ENCODE measurements around the gene ATG2B. TPM values are rescaled to one million over a fixed set of nuclear protein-coding genes. Genes with fewer than 3 reads are reported as not detected.
"Not testable (repeated sequence)": the region's sequence is repeated elsewhere in the genome, so short reads cannot be mapped to it uniquely, and the experiment has no call there.

The ATG2B gene
- total RNA-seq, 1 donor from 2014 or later = 19.9 TPM

DNA sequence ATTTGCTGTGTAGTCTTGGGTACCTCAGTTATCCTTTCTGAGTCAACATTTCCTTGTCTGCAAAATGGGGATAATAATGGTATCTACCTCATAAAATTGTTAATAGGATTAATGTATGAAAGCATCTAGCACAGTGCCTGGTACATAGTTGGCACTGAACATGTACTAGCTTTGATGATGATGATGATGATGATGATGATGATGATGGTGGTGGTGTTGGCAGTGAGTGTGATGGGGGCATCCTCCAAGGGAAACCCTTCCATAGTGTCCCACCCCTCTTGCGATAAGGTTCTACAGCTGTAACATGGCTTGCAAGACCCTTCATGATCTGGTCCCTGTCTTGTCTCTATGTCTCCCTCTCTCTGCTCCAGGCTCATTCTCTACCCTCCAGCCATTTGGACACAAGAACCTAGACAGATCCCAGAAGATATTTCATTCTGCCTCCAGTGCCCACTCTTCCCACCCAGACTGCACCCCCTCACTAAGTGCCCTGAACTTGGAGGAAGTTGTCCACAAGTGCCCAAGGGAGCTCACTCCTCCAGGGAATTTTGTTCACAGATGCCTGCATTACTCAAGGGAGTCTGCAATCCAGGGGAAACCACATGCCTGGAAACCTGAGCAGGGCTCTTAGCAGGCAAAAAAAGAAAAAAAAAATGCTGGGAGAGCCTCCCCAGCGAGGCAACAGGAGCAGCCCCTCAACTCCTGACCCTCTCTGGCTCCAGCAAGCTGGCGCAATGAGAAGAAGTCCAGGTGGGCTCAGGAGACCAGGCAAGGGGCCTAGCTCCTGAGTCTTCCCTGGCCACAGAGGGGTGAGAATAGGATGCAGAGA lies 117.2 kb downstream of the ATG2B start:
- Mint-ChIP-seq H3K27ac (no peak overlapping the region), H3K27me3 (peaks cover 15% of the 10 kb centered on the region), H3K36me3 (peaks cover 3% of the 10 kb centered on the region), H3K4me3 (no peak overlapping the region), H3K4me1 (ENCODE audit: unreplicated experiment) (no peaks in the 10 kb centered on the region), H3K9me3 (peaks cover 4% of the 10 kb centered on the region)
- no peak for DNase-seq (ENCODE audit: extremely low spot score, unreplicated experiment)
- TF ChIP-seq, protein P1, sequence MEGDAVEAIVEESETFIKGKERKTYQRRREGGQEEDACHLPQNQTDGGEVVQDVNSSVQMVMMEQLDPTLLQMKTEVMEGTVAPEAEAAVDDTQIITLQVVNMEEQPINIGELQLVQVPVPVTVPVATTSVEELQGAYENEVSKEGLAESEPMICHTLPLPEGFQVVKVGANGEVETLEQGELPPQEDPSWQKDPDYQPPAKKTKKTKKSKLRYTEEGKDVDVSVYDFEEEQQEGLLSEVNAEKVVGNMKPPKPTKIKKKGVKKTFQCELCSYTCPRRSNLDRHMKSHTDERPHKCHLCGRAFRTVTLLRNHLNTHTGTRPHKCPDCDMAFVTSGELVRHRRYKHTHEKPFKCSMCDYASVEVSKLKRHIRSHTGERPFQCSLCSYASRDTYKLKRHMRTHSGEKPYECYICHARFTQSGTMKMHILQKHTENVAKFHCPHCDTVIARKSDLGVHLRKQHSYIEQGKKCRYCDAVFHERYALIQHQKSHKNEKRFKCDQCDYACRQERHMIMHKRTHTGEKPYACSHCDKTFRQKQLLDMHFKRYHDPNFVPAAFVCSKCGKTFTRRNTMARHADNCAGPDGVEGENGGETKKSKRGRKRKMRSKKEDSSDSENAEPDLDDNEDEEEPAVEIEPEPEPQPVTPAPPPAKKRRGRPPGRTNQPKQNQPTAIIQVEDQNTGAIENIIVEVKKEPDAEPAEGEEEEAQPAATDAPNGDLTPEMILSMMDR (conservative IDR thresholded peaks at IDR 0.05) = no peak

DNA sequence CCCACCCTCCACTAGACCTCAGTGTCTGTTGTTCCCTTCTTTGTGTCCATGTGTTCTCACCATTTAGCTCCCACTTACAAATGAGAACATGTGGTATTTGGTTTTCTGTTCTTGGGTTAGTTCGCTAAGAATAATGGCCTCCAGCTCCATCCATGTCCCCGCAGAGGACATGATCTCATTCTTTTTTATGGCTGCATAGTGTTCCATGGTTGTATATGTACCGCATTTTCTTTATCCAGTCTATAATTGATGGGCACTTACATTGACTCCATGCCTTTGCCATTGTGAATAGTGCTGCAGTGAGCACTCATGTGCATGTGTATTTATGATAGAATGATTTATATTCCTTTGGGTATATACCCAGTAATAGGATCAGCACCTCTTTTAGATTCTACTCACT lies 118.1 kb downstream of the ATG2B start:
- DNase-seq (ENCODE audit: extremely low spot score, unreplicated experiment); H3K27ac Mint-ChIP-seq; H3K4me1 Mint-ChIP-seq (ENCODE audit: unreplicated experiment); H3K4me3 Mint-ChIP-seq; H3K36me3 Mint-ChIP-seq; H3K9me3 Mint-ChIP-seq: not testable (repeated sequence)
- peaks cover 11% of the 10 kb centered on the region for H3K27me3 Mint-ChIP-seq

DNA sequence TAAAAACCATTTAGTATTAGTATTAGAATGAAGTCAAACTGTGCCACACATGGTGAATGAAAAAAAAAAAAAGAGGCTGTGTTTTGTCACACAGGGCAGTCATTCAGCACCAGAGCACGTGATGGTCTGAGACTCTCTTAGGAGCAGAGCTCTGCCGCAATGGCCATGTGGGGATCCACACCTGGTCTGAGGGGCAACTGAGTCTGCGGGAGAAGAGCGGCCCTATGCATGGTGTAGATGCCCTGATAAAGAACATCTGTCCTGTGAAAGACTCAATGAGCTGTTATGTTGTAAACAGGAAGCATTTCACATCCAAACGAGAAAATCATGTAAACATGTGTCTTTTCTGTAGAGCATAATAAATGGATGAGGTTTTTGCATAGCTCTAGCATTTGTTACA lies 119.4 kb downstream of the ATG2B start:
- Mint-ChIP-seq H3K9me3 (peaks cover 4% of the 10 kb centered on the region), H3K27me3 (peaks cover 8% of the 10 kb centered on the region), H3K36me3 (peaks cover 3% of the 10 kb centered on the region), H3K4me1 (ENCODE audit: unreplicated experiment) (no peaks in the 10 kb centered on the region), H3K4me3 (no peak overlapping the region), H3K27ac (no peak overlapping the region)
- TF ChIP-seq, protein P1 (conservative IDR thresholded peaks at IDR 0.05) = no peak
- no peak for DNase-seq (ENCODE audit: extremely low spot score, unreplicated experiment)

DNA sequence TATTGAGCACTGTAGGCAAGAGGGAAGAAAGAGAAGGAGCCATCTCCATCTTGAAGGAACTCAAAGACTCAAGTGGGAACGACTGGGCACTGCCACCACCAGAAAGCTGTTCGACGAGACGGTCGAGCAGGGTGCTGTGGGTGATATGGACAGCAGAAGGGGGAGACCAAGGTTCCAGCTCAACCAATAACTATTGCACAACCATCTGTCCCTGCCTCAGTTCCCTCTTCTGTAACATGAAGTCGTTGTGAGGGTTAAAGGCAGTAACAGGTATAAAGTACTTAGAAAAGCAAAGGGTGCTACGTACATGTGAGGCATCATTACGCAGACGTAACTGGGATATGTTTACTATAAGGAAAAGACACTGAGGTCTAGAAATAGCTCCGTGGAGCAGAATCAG lies 121.0 kb downstream of the ATG2B start:
- Mint-ChIP-seq H3K27me3 (peaks cover 6% of the 10 kb centered on the region), H3K4me3 (no peak overlapping the region), H3K4me1 (ENCODE audit: unreplicated experiment) (no peaks in the 10 kb centered on the region), H3K36me3 (peaks cover 3% of the 10 kb centered on the region), H3K27ac (no peak overlapping the region), H3K9me3 (peaks cover 4% of the 10 kb centered on the region)
- no peak for DNase-seq (ENCODE audit: extremely low spot score, unreplicated experiment)
- TF ChIP-seq, protein P1 (conservative IDR thresholded peaks at IDR 0.05) = no peak

DNA sequence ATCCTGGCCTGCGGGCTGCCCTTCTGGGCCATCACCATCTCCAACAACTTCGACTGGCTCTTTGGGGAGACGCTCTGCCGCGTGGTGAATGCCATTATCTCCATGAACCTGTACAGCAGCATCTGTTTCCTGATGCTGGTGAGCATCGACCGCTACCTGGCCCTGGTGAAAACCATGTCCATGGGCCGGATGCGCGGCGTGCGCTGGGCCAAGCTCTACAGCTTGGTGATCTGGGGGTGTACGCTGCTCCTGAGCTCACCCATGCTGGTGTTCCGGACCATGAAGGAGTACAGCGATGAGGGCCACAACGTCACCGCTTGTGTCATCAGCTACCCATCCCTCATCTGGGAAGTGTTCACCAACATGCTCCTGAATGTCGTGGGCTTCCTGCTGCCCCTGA lies 122.5 kb downstream of the ATG2B start:
- Mint-ChIP-seq H3K4me1 (ENCODE audit: unreplicated experiment) (no peaks in the 10 kb centered on the region), H3K27me3 (no peaks in the 10 kb centered on the region)
- TF ChIP-seq, protein P1 (conservative IDR thresholded peaks at IDR 0.05) = no peak

DNA sequence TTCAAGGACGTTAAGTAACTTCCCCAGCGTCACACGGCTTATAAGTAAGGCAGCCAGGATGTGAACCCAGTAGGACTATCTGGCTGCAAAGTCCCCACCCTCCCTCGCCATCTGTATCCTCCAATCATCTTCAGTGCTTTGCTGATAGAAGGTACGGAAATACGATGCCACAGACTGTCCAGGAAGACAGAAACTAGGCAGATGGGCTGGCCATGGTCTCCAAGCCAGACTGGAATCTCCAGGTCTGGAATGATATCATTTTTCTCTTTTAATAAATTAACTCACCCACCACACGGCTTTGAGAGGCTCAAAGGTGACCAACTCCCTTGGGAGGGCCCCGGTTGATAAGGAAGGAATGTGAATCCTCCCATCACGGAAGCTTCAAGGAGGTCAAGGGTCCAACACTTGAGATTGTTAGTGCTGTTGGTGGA lies 123.4 kb downstream of the ATG2B start:
- no peak for DNase-seq (ENCODE audit: extremely low spot score, unreplicated experiment)
- no peaks in the 10 kb centered on the region for H3K4me1 Mint-ChIP-seq (ENCODE audit: unreplicated experiment)
- no peak overlapping the region for H3K4me3 Mint-ChIP-seq
- H3K27ac Mint-ChIP-seq = peak overlapping the region; percentile 41
- peaks cover 4% of the 10 kb centered on the region for H3K9me3 Mint-ChIP-seq
- peaks cover 3% of the 10 kb centered on the region for H3K36me3 Mint-ChIP-seq
- H3K27me3 Mint-ChIP-seq = no peaks in the 10 kb centered on the region
- TF ChIP-seq, protein P1 (conservative IDR thresholded peaks at IDR 0.05) = no peak

More for the DNA sequence above, 122.5 kb downstream of the ATG2B start:
- Mint-ChIP-seq H3K36me3 (peaks cover 3% of the 10 kb centered on the region), H3K4me3 (no peak overlapping the region), H3K9me3 (peaks cover 4% of the 10 kb centered on the region), H3K27ac (no peak overlapping the region)
- DNase-seq (ENCODE audit: extremely low spot score, unreplicated experiment) = no peak
